ENCODE measurements around the gene TM9SF2.
A peak's percentile ranks its signal among the peaks of the same experiment; 100 is the strongest.

The TM9SF2 gene

DNA sequence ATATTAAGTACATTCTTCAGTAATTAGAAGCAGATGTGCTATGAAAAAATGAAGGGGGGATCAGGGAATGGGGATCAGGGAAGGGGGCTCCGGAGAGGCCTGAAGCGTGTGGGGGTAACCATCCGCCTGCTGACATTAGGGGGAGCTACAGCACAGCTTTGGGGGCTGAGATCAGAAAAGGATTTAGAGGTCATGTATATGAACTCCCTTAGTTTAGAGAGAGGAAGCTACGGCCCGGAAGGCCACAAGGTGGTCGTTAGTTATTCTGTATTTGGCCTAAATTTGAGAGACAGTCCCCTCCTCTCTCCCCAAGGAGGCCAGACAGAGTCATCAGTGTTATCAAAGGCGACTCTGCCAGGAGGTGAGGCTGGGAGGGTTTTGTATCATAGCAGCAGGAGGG lies 99.0 kb downstream of the TM9SF2 start:
- H3K36me3 ChIP-seq, result no peaks in the 10 kb centered on the region
- H3K4me1 ChIP-seq, result no peaks in the 10 kb centered on the region
- H3K4me3 ChIP-seq (ENCODE audit: low read depth, low read length), result no peak overlapping the region
- DNase-seq, result no peak
- no peaks in the 10 kb centered on the region for H3K27me3 ChIP-seq
- TF ChIP-seq, protein P1, sequence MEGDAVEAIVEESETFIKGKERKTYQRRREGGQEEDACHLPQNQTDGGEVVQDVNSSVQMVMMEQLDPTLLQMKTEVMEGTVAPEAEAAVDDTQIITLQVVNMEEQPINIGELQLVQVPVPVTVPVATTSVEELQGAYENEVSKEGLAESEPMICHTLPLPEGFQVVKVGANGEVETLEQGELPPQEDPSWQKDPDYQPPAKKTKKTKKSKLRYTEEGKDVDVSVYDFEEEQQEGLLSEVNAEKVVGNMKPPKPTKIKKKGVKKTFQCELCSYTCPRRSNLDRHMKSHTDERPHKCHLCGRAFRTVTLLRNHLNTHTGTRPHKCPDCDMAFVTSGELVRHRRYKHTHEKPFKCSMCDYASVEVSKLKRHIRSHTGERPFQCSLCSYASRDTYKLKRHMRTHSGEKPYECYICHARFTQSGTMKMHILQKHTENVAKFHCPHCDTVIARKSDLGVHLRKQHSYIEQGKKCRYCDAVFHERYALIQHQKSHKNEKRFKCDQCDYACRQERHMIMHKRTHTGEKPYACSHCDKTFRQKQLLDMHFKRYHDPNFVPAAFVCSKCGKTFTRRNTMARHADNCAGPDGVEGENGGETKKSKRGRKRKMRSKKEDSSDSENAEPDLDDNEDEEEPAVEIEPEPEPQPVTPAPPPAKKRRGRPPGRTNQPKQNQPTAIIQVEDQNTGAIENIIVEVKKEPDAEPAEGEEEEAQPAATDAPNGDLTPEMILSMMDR (IDR thresholded peaks at IDR 0.05; ENCODE audit: low read depth, low read length), result peak; percentile 41; the same call in 1 of the 2 replicates
- H3K9me3 ChIP-seq, result no peaks in the 10 kb centered on the region

DNA sequence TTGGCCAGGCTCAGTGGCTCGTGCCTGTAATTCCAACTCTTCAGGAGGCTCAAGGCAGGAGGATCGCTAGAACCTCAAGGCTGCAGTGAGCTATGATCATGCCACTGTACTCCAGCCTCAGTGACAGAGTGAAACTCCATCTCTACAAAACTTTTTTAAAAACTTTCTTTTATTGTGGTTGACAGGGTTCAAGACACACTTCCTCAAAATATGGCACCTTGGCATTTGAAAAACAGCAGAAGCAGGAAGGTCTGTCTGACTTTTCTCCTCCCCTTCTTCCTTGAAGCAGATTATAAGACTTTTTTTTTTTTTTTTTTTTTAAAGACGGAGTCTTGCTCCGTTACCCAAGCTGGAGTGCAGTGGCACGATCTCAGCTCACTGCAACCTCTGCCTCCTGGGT lies 100.3 kb downstream of the TM9SF2 start:
- TF ChIP-seq, protein P1 (IDR thresholded peaks at IDR 0.05; ENCODE audit: low read depth, low read length), result no peak
- no peak for DNase-seq
- no peaks in the 10 kb centered on the region for H3K9me3 ChIP-seq
- no peaks in the 10 kb centered on the region for H3K36me3 ChIP-seq
- H3K4me3 ChIP-seq (ENCODE audit: low read depth, low read length), result no peak overlapping the region
- H3K4me1 ChIP-seq, result no peaks in the 10 kb centered on the region; the same call in 1 of the 2 replicates
- H3K27me3 ChIP-seq, result no peaks in the 10 kb centered on the region

DNA sequence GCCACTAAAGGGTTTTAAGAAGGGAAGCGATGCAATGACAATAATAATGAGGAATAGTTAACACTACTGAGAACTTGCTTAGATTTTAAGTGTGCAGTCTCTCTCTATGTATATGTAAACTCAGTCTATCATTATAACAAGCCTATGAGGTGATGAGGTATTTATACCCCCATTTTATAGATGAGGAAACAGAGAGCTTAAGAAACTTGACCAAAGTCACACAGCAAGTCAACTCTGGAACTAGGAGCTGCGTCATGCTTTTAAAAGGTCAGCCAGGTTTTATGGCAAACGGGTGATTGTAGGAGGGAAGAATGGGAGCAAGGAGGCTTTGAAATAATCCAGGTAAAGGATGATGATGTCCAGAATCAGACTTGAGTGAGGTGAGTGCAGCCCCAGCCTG lies 103.4 kb downstream of the TM9SF2 start:
- H3K9me3 ChIP-seq, result no peaks in the 10 kb centered on the region
- no peak for DNase-seq
- no peaks in the 10 kb centered on the region for H3K27me3 ChIP-seq
- no peaks in the 10 kb centered on the region; the same call in 1 of the 2 replicates for H3K4me1 ChIP-seq
- no peaks in the 10 kb centered on the region for H3K36me3 ChIP-seq
- H3K4me3 ChIP-seq (ENCODE audit: low read depth, low read length), result no peak overlapping the region
- TF ChIP-seq, protein P1 (IDR thresholded peaks at IDR 0.05; ENCODE audit: low read depth, low read length), result no peak

DNA sequence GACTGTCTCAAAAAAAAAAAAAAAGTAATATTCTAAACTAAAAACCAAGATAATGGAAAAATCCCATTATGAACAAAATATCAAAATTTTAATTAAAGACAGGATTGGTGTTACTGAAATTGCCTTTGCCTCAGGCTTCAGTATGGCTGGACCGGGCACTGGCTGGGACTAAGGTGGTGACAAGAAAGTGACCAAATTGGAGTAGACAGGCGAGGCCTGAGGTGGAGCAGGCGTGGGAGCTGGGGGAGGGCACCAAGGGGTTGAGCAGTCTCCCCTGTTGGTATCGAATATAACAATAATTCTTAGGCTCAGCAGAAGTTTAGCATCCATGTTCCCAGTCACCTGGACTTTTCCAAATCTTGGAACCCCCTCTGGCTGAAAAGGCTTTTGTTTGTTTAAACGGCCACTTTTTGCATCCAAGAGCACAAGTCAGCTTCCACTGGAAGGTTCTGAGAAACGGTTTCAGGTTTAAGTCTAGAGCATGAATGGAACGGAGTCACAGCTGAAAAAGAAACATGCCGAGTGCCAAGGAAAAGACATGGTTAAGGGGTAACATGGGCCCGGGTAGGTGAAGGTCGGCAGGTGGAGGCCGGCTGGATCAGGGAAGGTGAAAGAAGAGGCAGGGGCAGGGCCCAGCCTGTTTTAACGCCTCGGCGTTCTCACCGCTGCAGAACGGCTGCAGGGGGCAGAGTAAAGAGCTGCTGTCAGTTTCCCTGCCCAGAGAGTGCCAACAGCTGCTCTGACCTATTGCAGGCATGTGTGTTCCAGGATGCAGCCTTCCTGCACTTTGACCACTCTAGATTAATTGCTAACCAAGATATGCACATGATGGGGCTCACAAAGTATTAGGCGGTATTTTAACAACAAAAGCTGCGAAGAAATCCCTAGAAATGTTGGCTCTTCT lies 104.4 kb downstream of the TM9SF2 start:
- DNase-seq, result peak; percentile 34
- Histone ChIP-seq H3K4me3 (ENCODE audit: low read depth, low read length) (peak overlapping the region; percentile 72), H3K36me3 (no peaks in the 10 kb centered on the region), H3K4me1 (no peaks in the 10 kb centered on the region; the same call in 1 of the 2 replicates), H3K27me3 (no peaks in the 10 kb centered on the region), H3K9me3 (no peaks in the 10 kb centered on the region)
- TF ChIP-seq, protein P1 (IDR thresholded peaks at IDR 0.05; ENCODE audit: low read depth, low read length), result peak; percentile 31

DNA sequence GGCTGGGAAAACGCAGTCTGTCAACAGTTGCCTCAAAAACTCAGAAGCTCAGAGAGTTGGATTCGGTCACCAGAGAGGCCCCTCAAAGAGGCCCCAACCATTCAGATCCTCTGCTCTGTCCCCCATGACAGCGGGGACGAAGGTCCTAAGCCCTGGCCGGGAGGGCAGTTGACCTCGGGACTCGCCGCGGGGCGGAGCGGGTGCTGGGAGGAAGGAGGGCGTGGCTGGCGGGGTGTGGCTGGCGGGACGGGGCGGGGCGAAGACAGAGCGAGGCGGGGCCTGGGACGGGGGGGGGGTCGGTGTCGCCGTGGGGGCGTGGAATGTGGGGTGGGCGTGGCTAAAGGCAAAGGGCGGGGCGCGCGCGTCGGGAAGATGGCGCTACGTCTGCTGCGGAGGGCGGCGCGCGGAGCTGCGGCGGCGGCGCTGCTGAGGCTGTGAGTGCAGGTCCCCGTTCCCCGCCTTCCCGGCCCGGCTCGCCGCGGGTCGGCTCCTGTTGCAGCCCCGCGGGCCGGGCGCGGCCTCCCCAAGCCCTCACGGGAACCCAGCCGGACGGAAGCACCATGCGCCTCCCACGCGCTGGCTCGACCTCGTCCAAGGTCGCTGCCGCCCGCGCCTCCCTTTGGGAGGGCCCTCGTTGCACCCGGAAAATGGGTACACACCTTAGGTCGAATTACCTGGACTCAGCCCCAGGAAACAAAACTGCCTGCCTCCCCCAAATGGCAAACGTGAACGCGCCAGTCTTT lies 105.2 kb downstream of the TM9SF2 start, which contains the start of gene CLYBL:
CLYBL (plus strand) TSS at position 367 of the 743 bp plus-strand sequence.
- TF ChIP-seq, protein P1 (IDR thresholded peaks at IDR 0.05; ENCODE audit: low read depth, low read length), result no peak
- Histone ChIP-seq H3K36me3 (no peaks in the 10 kb centered on the region), H3K27me3 (no peaks in the 10 kb centered on the region), H3K4me3 (ENCODE audit: low read depth, low read length) (peak within 1 kb of the TSS; percentile 85), H3K4me1 (no peaks in the 10 kb centered on the region; the same call in 1 of the 2 replicates), H3K9me3 (no peaks in the 10 kb centered on the region)
- DNase-seq, result peak; percentile 90
